HG03196 (cell line): ENCODE measurements around the gene OAF.

Experiments used
- ATAC-seq: cut with Tn5 transposase; IDR thresholded peaks from one replicate; pipeline ENCODE4 v1.9.1; 2021; ENCODE audit not compliant: unreplicated experiment

Gene OAF

GRCh38 chr11:120183701-120184141 lies 27.1 kb upstream of the OAF start:
- no peak for ATAC-seq

DNA sequence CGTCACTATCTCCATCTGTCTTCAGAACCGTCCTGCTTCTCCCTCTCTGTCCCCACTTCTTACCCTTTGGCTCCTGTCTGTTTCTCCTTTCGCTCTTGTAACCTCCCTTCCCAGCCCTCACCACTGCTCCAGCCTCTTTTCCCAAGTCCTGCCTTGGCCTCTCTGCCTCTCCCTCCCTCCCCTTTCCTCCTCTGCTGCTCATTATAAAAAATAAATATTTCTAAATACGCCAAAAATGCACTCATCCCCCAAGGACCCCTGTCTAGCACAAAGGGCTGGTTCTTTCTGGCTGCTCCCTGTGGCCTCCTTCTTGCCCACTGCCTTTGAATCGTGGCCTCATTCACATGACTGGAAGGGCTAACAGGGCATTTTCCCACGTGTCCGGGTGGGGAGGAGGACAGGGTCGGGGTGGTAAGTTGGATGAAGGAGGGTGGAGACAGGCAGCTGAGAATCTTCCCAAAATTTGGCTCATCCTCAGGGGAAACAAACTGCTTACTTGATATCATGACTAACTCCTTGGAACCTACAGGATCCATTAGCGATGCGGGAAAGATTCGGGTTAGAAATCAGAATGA lies 26.4 kb upstream of the OAF start:
- no peak for ATAC-seq

GRCh38 chr11:120184946-120185705 lies 25.7 kb upstream of the OAF start:
- ATAC-seq = no peak

- no peak for ATAC-seq
These were observed 25.0 kb upstream of the OAF start for GRCh38 chr11:120185706-120186455.

- ATAC-seq = no peak
These were observed 24.4 kb upstream of the OAF start for GRCh38 chr11:120186456-120186773.

GRCh38 chr11:120186774-120187591 lies 23.8 kb upstream of the OAF start:
- peak; percentile 55 for ATAC-seq

GRCh38 chr11:120188371-120188770 lies 22.5 kb upstream of the OAF start:
- ATAC-seq = no peak

GRCh38 chr11:120188811-120189455 lies 21.9 kb upstream of the OAF start:
- ATAC-seq = no peak

DNA sequence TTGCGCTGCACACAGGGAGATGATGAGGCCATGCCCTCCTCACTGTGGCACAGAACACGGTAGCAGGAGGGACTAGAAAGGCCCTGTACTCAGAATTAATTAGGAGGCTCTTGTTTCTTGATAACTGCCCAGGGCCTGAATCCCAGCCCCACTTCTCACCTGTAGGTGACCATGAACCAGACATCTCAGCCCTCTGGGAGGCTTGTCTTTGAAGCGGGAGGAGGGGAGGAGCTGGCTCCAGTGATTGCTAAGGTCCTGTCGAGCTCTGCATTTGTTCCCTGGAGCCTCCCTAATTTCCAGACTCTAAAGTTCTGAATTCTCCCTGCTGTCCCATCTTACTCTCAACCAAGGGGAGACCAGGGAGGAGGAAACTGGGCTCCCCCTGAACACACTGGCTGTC lies 19.8 kb upstream of the OAF start:
- no peak for ATAC-seq

- ATAC-seq = no peak
These were observed 17.8 kb upstream of the OAF start for GRCh38 chr11:120192831-120193625.

DNA sequence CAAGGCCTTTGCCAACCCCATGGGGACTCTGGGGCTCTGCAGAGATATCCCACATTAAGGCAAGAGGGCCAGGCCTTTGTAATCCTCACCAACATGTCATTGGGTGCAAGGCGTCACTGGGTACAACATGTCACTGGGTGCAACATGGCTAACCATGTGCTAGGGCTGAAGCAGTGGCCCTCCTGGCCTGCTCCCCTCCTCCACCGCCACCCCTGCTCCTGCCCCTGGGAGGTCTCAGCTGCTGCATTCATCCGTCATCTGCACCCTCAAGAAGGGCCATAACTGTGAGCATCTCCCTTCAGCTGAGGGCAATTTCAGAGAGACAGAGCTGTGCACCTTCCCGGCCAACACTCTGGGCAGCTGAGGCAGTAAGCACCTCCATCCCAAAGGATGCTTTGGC lies 16.7 kb upstream of the OAF start:
- no peak for ATAC-seq

DNA sequence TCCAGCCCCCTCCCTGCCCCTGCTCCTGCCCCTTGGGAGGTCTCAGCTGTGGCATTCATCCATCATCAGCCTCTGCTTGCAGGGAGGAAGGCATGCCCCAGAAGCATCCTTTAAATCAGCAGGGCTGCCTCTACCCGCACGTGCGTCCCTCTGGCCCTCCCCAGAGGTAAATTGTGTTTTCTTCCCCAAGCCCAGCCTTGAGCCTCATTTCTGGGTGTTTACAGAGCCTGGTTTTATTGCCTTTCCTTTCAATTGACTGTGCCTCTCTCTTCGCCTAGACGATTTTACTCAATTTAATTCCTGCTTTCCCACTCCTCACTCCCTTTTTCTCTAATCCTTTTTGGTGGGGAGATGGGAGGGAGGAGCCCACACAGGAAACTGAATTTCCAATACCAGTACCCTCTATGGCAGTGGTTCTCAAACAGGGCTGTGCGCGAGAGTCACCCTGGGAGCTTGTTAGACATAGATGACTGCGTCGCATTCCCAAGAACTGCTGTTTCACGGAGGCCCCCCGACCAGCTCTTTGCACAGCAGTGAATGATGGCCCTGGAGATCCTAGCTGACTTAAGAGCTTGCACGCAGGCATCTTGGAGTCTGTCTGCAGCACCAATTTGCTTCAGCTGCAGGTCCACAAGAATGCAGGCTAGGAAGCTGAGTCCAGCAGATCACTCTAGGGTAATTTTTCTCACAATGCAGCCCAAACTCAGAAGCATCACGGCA lies 15.1 kb upstream of the OAF start:
- ATAC-seq = no peak

DNA sequence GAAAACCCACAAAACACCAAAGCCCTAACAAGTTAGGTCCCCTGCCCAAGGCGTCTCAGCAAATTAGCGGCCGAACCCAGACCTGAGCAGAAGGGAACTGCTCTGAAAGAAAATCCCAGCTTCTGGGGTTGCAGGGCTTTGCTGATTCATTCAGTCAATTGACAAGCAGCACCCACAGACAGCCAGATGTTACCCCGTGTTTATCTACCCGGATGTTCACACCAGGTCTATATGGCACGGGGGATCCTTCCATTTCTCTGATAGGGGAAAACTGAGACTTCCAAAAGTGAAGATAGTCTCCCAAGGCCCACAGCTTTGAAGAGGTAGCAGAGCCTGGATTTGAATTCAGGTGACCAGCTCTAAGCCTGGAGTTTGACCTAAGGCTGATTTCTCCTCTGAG lies 14.0 kb upstream of the OAF start:
- ATAC-seq = no peak

DNA sequence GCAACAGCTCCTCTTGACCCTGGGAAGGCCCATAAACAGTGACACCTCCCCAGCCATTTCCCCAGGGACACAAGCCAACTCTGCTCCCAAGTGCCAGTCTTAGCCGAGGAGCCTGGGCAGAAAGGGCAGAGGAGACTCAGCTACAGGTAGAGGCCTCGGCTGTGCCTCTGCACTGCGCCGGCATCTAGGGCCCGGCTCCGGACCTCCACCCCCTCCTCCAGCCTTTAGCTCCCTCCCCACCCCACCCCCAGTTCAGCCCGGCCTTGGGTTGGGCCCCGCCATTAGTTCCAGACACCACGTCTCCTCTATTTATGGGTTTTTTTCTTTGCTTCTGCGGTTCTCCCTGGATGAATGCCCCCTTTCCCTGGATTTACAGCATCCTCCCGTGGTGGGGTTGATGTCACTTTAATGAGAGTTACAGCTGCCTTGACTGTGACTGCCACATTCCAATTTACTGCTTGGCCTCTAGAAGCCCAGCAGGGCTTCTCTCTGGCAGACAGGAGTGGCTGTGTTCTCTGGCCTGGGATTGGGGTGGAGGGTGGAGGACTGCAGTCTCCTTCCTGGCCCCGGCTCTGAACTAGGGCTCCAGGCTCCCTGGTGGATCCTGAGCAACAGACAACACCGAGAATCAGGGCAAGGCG lies 13.5 kb upstream of the OAF start:
- ATAC-seq = no peak

DNA sequence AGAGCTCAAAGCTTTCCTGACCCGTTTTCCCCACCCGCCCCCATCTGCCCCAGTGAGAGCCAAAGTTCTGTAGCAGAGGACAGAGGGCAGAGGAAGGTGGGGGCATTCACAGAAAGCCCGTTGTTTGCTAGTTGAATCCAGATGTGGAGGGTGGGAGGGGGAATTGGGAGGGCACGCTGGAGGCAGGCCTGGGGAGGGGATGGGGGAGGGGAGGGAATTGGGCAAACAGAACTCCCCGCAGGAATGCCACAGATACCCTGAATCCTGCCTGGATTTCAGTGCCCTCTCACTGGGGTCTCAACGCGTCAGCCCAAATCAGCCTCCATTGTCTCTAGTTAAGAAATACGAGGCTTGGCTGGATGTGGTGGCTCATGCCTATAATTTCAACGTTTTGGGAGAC lies 12.9 kb upstream of the OAF start:
- no peak for ATAC-seq

DNA sequence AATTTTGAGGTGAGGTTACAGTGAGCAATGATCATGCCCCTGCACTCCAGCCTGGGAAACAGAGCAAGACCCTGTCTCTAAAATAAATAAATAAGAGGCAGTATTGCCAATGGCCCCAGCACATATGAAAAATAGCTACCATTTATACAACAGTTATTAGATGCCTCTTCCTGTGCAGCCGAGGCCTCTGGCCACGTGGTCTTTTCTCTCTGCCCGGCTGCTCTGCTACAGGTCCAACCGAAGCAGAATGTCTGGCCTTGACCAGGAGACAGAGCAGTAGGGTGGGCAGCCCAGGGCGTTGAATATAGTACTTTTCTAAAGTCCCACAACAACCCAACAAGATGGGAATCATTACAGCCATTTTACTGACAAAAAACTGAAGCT lies 12.4 kb upstream of the OAF start:
- no peak for ATAC-seq

DNA sequence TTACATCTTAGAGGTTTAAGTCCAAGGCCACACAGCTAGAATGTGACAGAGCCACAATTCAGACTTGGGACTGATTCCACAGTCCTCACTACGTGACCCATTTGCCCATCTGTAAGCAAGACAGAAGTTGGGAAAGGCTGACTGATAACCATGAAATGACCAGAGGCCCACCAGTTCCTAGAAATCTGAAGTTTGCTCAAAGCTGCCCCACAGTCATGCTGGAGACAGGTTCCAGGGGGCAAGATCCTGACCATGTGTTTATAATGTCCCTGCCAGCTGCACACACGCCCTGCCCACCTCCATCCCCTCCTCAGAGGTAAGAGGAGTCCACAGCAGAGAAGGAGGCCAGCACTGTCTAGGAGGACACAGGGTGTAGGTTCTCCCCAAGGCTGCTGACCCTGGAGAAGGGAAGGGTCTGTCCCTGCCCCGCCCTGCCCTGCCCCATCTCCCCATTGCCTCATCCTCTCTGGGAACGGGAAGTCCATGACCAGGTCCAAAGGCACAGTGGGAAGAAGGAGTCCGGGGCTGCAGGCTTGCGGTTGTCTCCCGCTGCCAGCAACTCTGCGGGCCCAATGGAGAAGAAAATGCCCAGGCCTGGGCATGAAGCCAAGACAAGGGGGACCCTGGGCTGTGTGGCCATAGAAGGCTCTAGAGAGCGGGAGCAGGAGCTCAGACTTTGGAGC lies 11.9 kb upstream of the OAF start:
- ATAC-seq = no peak

- ATAC-seq = no peak
These were observed 11.2 kb upstream of the OAF start for GRCh38 chr11:120199613-120200012.

DNA sequence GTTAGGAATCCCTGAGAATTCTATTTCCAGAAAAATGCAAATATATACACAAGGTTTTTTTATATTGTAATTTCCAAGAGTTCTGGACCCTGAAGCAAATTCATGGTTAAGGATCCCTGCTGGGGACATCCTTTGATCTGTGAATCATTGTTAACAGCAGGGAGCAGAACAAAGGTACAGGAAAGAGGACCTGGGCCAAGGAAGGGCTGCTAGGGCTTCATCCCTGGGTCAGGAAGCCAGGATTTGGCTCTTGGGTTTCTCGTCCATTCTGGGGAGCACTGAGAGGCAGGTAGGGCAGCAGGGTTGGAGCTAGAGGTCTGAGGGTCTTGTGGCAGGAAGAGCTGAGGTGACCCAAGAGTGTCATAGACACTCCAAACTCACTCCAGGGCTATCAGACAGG lies 10.2 kb upstream of the OAF start:
- ATAC-seq = no peak
